NCI-H510A (cell line): ENCODE data around the gene NR1H4.
"Not testable (repeated sequence)": the region's sequence is repeated elsewhere in the genome, so short reads cannot be mapped to it uniquely, and the experiment has no call there.

ENCODE experiments used
- DNase-seq: peaks from one replicate; lab custom pipeline; 2025; lab: John Stamatoyannopoulos, UW

The NR1H4 gene

DNA sequence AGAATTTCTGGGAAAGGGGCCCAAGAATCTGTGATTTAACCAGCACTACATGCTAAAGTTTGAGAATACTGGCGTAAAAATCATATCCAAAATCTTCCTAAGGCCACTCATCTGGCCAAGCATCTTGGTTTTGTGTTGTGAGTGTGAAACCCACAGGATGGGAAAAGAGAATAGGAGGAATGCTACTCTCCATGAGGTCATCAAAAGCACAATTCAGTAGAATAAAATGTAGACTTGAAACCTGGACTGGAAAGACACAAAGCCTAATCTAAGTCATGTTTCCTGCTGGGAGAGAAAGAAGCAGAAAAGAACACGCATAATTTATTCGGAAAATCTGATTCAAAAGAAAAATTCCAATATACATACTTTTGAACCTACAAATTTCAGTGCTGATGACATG lies 42.3 kb downstream of the NR1H4 start:
- DNase-seq, result no peak

DNA sequence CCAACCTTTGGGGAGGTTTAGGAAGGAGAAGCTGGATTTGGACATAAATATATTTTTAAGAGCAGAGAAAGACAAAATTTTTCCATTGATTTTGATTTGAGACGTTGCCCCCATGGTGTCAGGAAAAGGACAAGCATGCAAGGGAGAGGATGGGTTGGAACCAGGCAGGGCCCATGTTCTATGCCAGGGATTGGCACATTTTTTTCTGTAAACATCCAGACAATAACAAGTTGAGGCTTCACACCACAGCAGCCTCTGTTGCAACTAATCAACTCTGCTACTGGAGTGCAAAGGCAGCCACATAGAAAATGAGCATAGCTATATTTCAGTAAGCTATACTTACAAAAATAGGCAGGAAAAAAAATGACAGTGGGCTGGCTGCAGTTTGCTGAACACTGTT lies 44.7 kb downstream of the NR1H4 start:
- DNase-seq, result no peak

DNA sequence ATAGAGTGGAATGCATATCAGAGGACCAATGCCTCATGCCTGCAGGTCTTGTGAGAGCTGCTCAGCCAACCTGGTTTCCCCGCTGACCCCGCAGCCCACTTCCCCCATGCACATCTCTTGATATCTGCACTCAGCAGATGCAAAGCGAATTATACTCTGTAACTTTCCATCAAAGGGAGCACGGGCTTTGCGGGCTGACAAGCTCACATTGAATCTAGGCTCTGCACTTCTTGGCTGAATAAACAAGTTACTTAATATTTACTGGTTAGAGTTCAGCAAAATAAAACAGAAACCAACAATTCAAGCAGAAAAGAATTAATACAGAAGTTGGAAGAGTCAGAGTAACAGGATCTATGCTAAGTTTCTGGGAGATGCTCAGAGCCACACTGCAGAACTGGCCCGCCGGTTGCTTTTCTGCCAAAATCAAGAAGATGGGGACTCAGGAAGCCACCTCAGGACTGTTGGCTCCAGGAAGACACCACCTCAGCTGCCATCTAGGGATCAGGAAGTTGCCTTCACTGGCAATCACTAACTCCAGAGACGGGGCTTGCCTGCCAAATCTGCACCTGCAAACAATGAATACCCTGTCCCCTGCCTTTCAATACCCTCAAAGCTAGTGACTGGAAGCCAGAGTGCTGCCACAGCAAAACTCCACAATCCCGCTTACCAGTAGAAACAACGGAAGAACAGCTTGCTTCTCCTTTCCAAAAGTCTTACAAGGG lies 46.5 kb downstream of the NR1H4 start:
- DNase-seq, result no peak

DNA sequence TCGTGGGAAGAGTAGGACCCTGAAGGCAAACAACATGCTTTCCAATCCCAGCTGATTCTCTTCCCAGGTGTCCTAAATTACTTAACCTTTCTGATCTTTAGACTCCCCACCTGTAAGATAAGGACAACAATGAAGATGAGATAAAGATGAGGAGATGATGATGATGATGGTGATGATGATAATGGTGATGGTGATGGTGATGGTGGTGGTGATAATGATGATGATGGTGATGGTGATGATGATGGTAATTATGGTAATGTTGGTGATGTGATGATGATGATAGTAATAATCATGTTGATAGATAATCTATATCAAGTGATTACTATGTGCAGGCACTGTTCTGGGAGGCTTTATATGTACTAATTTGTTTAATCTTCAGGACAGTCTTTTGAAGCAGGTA lies 48.3 kb downstream of the NR1H4 start:
- no peak for DNase-seq

DNA sequence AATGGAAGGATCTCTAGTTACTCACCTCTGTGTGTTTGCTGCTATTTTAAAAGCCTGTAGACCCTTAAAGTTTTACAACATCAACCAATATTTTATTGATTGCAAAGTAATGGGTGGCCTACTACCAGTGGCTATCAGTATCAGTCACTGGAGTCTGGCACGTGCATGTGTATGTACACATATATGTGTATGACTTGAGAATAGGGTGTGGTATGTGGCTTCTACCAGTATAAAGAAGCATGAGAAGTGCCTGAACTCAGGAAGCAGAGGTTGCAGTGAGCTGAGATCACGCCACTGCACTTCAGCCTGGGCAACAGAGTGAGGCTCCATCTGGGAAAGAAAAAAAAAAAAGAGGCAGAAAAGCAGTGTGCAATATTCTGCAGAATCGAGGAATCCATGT lies 54.4 kb downstream of the NR1H4 start:
- no peak for DNase-seq

DNA sequence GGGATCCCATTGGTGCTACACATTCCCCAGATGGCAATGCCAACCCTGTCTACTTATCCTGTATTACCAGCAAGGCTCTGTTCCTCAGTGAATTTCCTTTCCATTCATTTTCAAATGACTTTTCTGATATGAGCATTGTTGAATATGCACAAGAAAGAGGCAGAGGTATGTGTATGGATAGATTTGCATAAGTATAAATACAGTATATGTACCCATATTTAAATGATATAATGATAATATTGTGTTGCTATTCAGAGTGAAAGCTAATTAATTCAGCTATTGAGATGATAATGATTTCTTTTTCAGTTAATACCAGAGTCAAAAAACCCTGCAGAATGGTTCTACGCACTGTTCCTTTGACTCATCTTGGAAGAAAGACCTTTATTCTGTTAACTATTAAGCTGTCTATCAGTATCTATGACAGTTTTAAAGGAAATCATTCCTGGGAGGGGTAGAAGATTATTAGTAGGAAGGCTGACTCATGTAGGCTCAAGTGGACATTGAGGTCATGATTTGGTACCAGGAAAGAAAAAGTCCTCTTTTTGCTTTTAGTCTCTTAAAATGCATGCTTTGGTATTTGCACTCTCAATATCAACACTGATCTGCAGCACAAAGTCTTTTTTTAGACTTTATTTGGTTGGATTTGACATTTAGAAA lies 54.9 kb downstream of the NR1H4 start:
- DNase-seq, result no peak

DNA sequence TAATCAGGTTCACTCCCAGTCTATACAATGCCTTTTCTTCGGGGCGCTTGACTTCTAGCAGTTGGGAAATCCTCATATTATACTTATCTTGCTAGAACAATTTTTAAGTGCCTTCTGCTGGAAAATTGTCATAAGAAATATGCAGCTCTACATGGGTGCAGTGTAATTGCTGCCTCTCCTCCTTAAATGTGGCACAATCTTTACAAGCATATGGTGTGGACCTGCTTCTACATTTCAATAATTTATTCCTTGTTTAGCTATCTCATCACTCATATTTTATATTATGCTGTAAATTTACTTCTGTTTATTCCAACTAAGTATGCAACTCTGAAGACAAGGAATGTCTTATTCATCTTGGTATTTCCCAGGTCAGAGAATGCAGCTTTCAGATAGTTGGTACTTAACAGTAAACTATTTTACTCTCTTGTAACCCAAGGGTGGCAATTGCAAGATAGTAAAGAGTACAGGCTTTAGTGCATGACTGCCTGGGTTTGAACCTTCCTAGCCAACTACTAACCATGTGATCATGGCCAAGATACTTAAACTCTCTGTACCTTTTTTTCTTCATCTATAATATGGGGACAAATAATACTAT lies 56.2 kb downstream of the NR1H4 start:
- DNase-seq, result no peak

DNA sequence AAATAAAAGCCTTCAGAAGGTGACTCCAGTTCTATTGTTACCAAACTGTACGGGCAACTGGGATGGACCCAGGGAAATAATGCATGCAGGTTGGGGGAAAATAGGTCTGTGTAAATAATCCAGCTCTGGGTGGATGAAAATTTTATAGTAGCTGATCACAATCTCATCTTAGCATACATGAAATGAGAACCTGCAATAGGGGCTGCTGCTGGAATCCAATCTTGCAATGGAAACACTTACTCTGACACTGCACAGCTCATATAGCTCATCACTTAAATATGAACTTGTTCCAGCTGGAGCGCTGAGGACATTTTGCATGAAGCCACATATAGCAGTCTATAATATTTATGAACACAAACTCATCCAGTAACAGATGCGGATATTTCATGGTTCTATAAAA lies 59.7 kb downstream of the NR1H4 start:
- no peak for DNase-seq

DNA sequence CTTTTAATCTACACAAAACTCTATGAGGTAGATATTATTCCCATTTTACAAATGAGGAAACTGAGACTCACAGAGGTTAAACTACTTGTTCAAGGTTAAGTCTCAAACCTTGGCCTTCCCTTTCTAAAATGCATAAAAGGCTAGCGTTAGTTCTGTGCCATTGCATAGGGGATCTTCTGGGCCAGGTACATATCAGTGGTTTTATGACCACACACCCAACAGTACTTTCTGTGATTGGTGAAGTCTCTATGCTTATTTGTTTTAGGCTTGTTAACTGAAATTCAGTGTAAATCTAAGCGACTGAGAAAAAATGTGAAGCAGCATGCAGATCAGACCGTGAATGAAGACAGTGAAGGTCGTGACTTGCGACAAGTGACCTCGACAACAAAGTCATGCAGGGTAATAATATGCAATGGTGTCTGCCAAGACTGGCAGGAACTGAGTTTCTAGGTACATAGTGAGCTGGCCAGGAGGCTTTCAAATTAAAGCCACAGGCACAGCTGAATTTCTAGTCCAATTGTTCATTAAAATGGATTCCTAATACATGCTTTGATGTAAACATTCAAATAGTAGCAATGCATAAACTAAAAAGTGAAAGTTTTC lies 61.1 kb downstream of the NR1H4 start:
- DNase-seq, result no peak

DNA sequence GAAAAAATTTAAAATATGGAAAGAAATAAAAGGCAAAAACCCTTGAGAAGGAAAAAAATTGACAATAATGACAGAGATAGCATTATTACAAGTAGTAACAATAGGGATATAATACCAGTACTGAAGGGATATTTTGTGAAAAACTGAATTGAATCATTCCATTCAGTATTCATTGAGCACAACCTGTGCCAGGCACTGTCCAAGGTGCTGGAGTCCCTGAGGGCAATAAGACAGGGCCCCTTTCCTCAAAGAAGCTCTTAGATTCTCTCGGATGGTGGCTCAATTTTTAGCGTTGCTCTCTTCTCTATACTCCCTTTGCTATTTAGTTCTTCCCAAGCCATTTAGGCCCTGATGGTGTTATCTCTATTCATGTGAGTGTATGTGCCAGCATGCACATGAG lies 65.5 kb downstream of the NR1H4 start:
- DNase-seq, result no peak

DNA sequence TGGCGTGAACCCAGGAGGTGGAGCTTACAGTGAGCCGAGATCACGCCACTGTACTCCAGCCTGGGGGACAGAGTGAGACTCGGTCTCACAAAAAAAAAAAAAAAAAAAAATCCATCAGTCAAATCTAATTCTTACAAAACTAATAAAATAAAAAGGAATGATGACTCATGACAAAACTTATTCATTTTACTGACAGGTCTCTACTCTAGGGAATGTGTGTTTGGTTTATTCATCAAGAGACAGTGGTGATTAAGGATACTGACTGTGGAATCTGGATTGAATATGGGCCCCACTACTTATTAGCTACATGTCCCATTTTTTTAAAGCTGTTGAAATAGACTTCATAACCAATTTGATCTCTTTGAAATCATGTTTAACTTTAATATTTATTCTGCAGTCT lies 70.5 kb downstream of the NR1H4 start:
- DNase-seq, result no peak

DNA sequence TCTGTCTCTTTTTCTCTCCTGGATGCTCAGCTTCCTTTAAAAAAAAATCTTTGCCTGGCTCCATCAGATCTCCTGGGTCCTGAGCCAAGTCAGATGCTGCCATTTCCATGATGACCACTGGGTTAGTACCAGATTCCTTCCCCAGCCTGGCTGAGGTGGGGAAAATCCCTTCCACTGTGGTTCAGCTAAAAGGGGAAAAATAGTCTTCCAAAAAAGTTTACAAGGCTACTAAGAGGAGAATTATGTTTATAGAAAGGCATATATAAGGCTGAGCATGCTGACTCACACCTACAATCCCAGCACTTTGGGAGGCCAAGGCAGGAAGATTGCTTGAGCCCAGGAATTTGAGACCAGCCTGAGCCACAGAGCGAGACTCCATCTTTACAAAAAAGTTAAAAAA lies 71.4 kb downstream of the NR1H4 start:
- DNase-seq, result no peak

DNA sequence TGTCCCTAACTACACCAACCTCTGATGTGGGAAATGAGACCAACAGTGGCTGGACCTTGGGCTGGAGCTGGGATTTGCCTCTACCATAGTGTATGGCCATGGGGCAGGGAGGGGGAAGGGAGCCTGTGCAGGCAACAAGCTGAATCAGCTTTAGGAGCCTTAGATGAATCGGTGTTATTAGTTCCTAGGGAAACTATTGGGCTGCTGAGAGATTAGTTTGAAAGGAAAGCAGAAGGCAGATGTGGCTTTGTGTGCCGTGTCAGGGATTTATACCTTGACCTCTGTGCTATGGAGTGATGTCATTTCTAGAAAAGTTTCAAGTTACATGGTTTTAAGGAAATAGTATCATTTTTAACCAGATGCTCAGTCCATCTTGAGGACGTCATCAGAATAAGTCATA lies 80.3 kb downstream of the NR1H4 start:
- DNase-seq, result no peak

DNA sequence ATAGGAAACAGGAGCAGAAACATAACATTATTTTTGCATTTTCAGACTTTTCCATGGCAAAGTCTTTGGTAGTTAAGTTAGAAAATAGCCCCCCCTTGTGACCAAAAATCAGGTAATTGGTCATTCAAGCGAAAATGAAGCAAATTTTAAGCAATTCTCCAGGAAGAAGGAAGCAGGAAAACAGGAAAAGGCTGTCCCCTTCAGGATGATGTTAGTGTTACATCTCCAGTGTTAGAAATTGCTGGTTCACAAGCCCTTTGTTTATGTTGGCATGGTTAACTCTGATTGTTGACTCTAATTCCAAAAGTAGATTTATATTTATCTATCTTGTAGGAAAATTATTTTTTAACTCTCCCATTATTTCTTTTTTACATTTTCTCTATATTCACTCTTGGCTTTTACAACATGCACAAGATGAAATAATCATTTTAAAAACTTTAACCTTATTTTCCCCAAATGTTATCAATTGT lies 81.0 kb downstream of the NR1H4 start:
- DNase-seq, result no peak

DNA sequence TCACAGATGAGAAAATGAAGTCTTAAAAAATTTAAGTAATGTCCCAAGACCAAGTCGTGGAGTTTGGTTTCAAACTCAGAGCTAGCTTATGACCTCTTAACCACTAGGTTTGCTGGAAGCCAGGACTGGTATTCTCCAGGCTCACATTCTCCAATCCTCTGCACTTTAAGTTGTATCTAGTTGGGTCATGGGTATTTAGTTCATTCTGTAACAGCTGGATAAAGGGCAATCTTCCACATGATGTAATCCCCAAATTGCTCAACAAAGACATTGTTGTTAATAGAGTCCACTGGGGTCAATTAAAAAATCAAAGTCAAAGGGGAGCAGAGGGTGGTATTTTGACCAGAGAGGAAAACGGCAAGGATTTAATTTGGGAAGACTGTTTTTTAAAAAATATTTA lies 82.1 kb downstream of the NR1H4 start:
- no peak for DNase-seq

DNA sequence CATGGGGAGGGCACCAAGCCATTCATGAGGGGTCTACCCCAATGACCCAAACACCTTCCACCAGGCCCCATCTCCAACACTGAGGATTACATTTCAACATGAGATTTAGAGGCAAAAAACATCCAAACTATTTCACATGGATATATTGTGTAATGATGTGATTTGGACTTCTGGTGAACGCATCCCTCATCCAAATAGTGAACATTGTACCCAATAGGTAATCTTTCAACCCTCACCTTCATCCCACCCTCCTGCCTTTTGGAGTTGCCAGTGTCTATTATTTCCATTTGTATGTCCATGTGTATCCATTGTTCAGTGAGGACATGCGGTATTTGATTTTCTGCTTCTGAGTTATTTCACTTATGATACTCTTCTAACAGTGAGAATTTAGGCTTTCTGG lies 83.7 kb downstream of the NR1H4 start:
- no peak for DNase-seq

DNA sequence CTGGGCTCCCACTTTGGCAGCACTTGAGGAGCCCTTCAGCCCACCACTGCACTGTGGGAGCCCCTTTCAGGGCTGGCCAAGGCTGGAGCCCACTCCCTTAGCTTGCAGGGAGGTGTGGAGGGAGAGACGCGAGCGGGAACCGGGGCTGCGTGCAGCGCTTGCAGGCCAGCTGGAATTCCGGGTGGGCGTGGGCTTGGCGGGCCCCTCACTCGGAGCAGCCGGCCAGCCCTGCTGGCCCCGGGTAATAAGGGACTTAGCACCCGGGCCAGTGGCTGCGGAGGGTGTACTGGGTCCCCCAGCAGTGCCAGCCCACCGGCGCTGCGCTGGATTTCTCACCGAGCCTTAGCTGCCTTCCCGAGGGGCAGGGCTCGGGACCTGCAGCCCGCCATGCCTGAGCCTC lies 85.6 kb downstream of the NR1H4 start:
- DNase-seq, result not testable (repeated sequence)

DNA sequence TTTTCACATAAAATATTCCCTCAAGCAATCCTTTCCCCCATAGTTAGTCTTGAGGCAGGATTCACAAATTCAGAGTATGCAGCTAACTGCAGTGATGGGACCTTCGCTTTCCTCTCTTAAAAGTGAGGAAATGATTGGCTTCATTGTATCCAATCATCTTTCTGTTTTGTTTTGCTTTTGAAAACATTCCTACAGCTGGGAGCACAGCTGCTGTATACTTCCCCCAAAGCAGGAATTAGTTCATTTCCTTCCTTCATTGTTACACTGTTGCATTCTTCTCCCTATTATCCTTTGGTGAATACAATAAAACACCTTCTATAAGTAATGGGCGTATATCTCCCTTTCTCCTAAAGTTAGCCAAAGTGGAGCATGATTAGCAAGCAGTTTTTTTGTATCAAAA lies 90.4 kb downstream of the NR1H4 start:
- no peak for DNase-seq

DNA sequence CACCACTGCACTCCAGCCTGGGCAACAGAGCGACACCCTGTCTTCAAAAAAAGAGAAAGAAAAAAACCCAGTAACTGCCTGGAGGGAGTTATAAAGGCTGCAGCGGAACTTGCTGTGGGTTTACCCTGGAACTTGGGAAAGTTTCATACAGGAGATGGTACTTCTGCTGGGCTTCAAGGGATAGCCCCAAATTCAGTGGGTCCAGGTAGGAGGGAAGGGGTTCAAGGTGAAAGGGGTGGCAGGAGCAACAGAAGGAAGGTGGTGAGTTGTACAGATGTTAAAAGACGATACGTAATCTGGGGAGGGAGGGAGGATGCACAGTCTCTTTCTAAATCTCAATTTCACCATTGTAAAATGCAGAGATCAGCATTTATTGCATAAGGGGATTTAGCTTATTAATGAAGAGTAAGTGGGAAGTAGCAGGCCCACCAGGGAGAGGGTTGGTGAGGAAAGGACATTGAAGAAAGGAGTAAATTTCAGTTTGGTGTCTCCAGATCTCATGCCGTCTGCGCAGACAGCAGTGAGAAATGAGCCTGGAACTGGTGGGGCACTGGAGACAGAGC lies 91.3 kb downstream of the NR1H4 start:
- no peak for DNase-seq

DNA sequence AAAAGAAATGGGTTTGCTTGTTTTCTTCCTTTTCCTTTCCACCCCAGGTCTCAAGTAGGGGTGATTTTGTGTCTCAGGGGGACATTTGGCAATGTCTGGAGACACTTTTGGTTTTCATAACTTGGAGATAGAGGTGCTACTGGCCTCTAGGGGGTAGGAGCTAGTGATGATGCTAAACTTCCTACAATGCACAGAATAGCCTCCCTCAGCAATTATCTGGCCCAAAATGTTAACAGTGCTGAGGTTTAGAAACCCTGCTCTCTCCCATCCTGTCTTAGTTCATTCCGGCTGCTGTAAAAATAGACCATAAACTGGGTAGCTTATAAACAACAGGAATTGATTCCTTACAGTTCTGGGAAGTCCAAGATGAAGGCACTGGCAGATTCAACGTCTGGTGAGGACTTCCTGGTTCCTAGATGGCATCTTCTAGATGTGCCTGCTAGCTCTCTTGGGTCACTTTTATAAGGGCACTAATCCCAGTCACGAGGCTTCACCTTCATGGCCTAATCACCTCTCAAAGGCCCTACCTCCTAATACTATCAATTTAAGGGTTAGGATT lies 92.4 kb downstream of the NR1H4 start:
- no peak for DNase-seq

DNA sequence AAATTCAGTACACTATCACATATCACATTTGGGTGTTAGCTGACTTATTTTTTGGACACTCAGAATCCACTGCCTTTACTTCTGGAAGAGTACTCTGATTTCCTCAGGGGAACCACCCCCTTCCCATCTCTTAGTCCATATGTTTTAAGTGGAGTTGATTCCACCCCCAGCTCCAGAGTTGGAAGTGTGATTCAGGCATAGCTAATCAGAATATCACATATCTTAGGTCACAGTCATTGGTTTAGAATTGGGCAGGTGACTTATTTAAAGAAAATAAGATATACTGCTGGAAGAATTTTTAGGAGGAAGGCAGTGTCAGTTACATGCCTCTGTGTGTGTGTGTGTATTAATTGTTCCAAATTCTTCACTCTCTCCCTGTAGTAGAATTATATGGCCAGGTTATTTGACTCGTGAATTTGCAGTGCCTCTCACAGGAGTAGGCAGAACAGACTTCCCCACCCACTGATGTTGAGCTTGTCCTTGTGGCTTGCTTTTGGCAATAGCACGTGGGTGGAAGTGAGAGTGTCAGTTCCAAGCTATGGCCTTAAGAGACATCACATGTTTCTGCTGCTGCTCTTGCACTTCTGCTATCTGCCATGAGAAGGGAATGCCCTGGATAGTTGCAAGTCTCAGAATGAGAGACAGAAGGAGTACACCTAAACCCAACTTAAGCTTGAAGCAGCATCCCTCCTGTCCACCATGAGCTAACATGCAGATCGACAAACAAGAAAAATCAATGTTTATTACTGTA lies 93.4 kb downstream of the NR1H4 start:
- DNase-seq, result no peak

DNA sequence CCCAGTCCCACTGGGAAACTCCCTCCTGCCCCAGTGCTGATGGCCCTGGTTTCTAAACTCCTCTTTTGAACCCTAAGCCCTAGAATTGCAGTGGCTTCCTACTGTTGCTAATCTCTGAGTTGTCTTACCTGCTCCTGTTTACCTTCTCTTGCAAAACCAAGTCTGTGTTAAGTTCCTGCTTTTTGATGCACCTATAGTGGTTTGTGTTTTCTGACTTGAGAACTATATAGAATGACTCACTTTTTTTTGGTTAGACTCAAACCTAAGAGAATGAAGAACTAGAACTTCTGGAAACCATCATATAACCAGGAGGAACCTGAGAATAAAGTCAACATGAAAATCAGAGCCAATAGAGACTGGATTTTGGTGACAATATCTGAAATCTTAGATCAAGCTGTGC lies 94.3 kb downstream of the NR1H4 start:
- DNase-seq, result no peak
